GM10248 (cell line): ENCODE measurements around the gene CLASP1.
A peak's percentile ranks its signal among the peaks of the same experiment; 100 is the strongest.

ENCODE experiments used
- CTCF ChIA-PET: fragments of 300-600 bp; sonication (Branson Sonifier 250); formaldehyde crosslinking; extraction: SDS; loops from one replicate; lab custom pipeline; 2021; ENCODE audit warnings: antibody characterized with exemption; lab: Yijun Ruan, JAX
- POLR2A ChIA-PET: fragments of 350-650 bp; sonication (Branson Sonifier 250); formaldehyde crosslinking; extraction: SDS; loops from one replicate; lab custom pipeline; 2020; ENCODE audit warnings: antibody characterized with exemption; lab: Yijun Ruan, JAX
- DNase-seq: peaks from one replicate; pipeline ENCODE4 v3.0.0; 2012; ENCODE audit errors: extremely low spot score
- TF ChIP-seq, protein P1 (sequence below): IDR thresholded peaks from 2 replicates; pipeline ENCODE4 v1.5.1; 2012; ENCODE audit warnings: mild to moderate bottlenecking, low read depth; ENCODE audit errors: extremely low read depth, missing control alignments, control extremely low read depth

Gene CLASP1

DNA sequence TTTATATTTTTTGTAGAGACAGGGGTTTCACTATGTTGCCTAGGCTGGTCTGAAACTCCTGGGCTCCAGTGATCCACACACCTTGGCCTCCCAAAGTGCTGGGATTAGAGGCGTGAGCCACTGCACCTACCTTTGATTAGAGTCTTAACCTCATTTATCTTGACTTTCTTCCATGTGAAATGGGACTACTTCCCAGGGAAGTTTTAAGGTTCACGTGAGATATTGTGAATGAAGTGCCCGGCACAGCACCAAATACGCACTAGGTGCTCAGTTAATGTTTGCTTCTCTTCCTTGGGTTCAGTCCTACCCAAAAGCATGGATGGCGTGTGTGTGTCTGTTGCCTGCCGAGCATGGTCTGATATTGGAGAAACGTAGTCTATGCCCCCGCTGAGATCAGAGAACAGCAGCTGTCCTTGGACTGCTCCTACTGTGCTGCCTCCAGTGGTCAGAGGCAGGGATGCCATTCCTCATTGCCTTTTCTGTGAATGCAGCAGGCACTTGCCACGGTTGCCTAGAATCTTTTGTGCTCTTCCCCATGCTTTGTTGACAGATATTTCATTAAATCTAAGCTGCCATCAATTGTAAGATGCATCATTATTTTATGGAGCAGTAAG is 351.9 kb downstream of the CLASP1 start:
- TF ChIP-seq, protein P1, sequence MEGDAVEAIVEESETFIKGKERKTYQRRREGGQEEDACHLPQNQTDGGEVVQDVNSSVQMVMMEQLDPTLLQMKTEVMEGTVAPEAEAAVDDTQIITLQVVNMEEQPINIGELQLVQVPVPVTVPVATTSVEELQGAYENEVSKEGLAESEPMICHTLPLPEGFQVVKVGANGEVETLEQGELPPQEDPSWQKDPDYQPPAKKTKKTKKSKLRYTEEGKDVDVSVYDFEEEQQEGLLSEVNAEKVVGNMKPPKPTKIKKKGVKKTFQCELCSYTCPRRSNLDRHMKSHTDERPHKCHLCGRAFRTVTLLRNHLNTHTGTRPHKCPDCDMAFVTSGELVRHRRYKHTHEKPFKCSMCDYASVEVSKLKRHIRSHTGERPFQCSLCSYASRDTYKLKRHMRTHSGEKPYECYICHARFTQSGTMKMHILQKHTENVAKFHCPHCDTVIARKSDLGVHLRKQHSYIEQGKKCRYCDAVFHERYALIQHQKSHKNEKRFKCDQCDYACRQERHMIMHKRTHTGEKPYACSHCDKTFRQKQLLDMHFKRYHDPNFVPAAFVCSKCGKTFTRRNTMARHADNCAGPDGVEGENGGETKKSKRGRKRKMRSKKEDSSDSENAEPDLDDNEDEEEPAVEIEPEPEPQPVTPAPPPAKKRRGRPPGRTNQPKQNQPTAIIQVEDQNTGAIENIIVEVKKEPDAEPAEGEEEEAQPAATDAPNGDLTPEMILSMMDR = peak; percentile 32
- ChIA-PET POLR2A (no interaction called here), CTCF (no interaction called here)
- no peak for DNase-seq

GRCh38 chr2:121295911-121296650 is 353.2 kb downstream of the CLASP1 start:
- POLR2A ChIA-PET = no interaction called here

DNA sequence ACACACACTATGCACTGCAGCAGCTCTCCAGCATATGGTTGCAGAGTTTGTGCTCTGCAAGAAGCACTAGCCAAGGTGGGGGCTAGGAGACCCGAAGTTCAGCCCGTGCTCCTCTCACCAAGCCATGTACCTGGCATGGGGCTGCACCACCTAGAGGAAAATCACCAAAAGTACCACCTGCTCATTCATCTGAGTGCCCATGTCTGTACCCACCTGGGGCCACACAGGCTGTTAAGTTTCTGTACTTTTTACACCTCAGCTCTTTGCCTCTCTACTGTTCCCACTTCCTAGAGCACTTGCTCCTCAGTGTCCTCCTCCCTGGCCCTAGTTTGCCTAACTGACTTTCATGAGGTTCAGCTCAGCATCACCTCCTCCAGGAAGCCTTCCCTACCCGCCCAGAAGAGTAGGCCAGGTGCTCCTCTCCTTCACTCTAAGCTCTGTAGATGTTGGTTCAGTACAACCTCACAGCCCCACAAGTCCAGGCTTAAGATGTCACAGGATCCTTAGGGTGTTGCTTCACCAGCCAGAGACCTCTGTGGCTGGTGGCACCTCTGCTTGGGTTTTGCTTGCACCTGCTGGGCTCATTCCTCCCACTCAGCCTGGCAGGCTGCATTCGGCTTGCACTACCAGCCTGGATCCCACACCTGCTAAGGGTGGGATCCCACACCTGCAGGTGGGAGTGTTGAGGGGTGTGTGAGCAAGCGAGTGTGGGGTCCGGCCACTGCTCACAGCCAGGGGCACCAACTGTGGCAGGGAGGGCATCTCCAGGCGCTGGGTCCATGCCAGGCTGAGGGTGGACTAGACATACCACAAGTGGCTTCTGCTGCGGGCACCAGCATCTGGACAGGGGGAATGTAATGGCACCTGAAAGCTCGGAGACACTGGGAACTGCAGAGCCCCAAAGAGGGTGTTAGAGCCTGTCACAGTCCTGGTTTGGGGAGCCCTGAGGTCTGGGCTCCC is 354.1 kb downstream of the CLASP1 start:
- ChIA-PET CTCF (interaction anchor here (0.9 kb wide), 1 partner anchor 21 kb away, joined by 3 read pairs; no protein-coding TSS in a partner anchor), POLR2A (no interaction called here)
- TF ChIP-seq, protein P1 = no peak
- DNase-seq = no peak

More at GRCh38 chr2:121295911-121296650, 353.2 kb downstream of the CLASP1 start:
- CTCF ChIA-PET = interaction anchor here (0.6 kb wide), 1 partner anchor 40 kb away, joined by 3 read pairs; no protein-coding TSS in a partner anchor
- TF ChIP-seq, protein P1 = no peak
- DNase-seq = no peak

DNA sequence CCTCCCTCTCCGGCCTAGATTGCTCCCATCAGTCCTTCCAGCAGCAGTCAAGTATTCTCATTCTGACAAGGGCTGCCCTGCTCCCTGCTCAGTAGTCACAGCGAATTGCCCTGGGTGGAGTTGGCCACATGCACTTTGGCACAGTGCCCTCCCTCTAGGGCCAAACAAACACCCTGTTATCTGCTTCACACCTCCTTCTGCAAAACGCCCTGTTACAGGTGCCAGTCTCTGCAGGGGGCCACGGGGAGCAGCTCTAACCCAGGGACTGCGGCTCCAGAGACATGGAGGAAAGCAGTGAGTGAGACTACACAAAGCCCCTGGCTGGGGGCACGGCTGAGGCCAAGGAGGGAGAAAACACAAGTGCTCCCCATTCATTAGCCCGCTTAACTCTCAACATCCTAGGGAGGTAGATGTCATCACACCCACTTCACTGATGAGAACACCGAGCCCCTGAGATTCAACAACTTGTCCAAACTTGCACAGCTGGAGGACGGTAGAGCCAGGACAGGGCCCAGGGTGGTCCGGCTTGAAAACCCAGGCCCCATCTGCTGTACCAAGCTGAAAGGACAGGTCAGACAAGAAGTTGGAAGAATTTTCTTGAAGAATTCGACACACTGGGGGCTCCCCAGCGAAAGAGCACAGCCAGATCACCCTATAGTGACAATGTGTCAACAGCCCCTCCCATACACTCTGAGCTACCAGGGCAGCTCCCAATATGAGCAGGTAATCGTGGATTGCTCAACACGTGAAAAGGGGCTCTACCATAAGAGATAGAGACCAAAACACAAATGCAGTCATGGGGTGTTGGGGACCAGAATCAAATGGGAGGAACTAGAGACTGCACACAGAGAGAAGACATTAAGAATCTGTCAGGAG is 355.6 kb downstream of the CLASP1 start:
- POLR2A ChIA-PET = no interaction called here
- no peak for DNase-seq
- CTCF ChIA-PET = interaction anchor here (0.9 kb wide), 1 partner anchor 22 kb away, joined by 3 read pairs; no protein-coding TSS in a partner anchor

DNA sequence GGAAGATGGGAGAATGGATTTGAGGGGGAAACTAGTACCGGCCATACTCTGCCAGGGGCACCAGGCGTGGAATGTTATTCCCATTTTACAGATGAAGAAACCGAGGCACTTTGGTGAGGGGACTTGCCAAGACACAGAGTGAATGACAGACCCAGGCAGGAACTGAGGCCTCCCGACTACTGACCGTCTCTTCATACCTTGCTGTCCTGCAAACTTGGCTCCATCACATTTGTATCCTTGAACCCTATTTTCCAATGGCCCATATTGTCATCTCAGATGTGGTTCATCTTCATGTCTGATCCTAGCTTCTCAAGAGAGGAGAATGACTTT is 358.0 kb downstream of the CLASP1 start:
- TF ChIP-seq, protein P1 = no peak
- CTCF ChIA-PET = no interaction called here
- POLR2A ChIA-PET = no interaction called here

More for the DNA sequence above, 355.6 kb downstream of the CLASP1 start:
- TF ChIP-seq, protein P1 = no peak

More for the DNA sequence above, 358.0 kb downstream of the CLASP1 start:
- DNase-seq = no peak
